Activated CD8-positive, alpha-beta T cell treated with anti-CD3 and anti-CD28 coated beads for 36 hours (primary cell): ENCODE data around the gene MDH2. TPM values are rescaled to one million over a fixed set of nuclear protein-coding genes. Genes with fewer than 3 reads are reported as not detected.

Experiments
- ATAC-seq: fragments of 200-7000 bp; cut with Tn5 transposase; one replicate; pipeline ENCODE4 v1.10.0; 2021; ENCODE audit warnings: mild to moderate bottlenecking, moderate library complexity
- CTCF ChIA-PET: fragments of 350-600 bp; sonication (Branson Sonifier 250); formaldehyde crosslinking; loops from one replicate; lab custom pipeline; 2021; ENCODE audit warnings: antibody characterized with exemption; lab: Charles Lee
- POLR2A ChIA-PET: fragments of 350-600 bp; sonication (Branson Sonifier 250); formaldehyde crosslinking; loops from one replicate; lab custom pipeline; 2021; ENCODE audit warnings: antibody characterized with exemption; lab: Charles Lee
- DNase-seq: peaks from one replicate; pipeline ENCODE4 v3.0.0-alpha.2; 2020
- H3K27ac Mint-ChIP-seq: one replicate; pipeline ENCODE4 v1.8.0; 2021; ENCODE audit warnings: mild to moderate bottlenecking, mixed read lengths
- H3K27me3 Mint-ChIP-seq: one replicate; pipeline ENCODE4 v1.8.0; 2021; ENCODE audit warnings: mixed read lengths
- H3K36me3 Mint-ChIP-seq: one replicate; pipeline ENCODE4 v1.8.0; 2021; ENCODE audit warnings: low read depth, mixed read lengths
- H3K4me1 Mint-ChIP-seq: one replicate; pipeline ENCODE4 v1.8.0; 2021; ENCODE audit warnings: low read depth, mixed read lengths
- H3K4me3 Mint-ChIP-seq: one replicate; pipeline ENCODE4 v1.8.0; 2021; ENCODE audit warnings: mild to moderate bottlenecking, moderate library complexity, mixed read lengths
- H3K9me3 Mint-ChIP-seq: one replicate; pipeline ENCODE4 v1.8.0; 2021; ENCODE audit warnings: mixed read lengths
- CTCF ChIP-seq: fragments of 200-600 bp; IDR thresholded peaks from one replicate; pipeline ENCODE4 v1.8.0; 2022; ENCODE audit warnings: antibody characterized with exemption, mild to moderate bottlenecking
- intact Hi-C: fragments of 100-400 bp; cut with micrococcal nuclease; formaldehyde crosslinking; loops from one replicate; pipeline ENCODE4 v1.10.0; 2022
- total RNA-seq, 2 experiments: library from RNA; stranded (reverse); gene quantifications; one replicate each; pipeline ENCODE4 v1.2.3, GENCODE V29; 2021

The MDH2 gene
- total RNA-seq, 2 experiments from 2014 or later = 278 to 292 TPM

- ATAC-seq = no peak
- POLR2A ChIA-PET = no interaction called here
- intact Hi-C loops = no loop called here
Observed at GRCh38 chr7:76031964-76032363, 15.9 kb upstream of the MDH2 start.

GRCh38 chr7:76037310-76037709 lies 10.6 kb upstream of the MDH2 start:
- Mint-ChIP-seq H3K9me3 (no peaks in the 10 kb centered on the region), H3K4me1 (peaks cover 10% of the 10 kb centered on the region), H3K4me3 (no peak overlapping the region), H3K27me3 (no peaks in the 10 kb centered on the region), H3K36me3 (no peaks in the 10 kb centered on the region), H3K27ac (no peak overlapping the region)
- ChIA-PET POLR2A (interaction anchor here (1.2 kb wide), 1 partner anchor 17 kb away, joined by 3 read pairs; no protein-coding TSS in a partner anchor), CTCF (interaction anchor here (1.0 kb wide), 1 partner anchor 17 kb away, joined by 4 read pairs; no protein-coding TSS in a partner anchor)
- no peak for ATAC-seq
- no peak for DNase-seq
- intact Hi-C loops = no loop called here
- no peak for TF ChIP-seq CTCF

More at GRCh38 chr7:76031964-76032363, 15.9 kb upstream of the MDH2 start:
- no peak overlapping the region for H3K4me3 Mint-ChIP-seq
- CTCF ChIA-PET = interaction anchor here (1.2 kb wide), 1 partner anchor 12 kb away, joined by 3 read pairs; no protein-coding TSS in a partner anchor
- H3K27me3 Mint-ChIP-seq = no peaks in the 10 kb centered on the region
- no peak for TF ChIP-seq CTCF
- H3K27ac Mint-ChIP-seq = no peak overlapping the region
- DNase-seq = no peak
- H3K9me3 Mint-ChIP-seq = no peaks in the 10 kb centered on the region
- peaks cover 4% of the 10 kb centered on the region for H3K36me3 Mint-ChIP-seq
- peaks cover 5% of the 10 kb centered on the region for H3K4me1 Mint-ChIP-seq

GRCh38 chr7:76040126-76040525 lies 7.8 kb upstream of the MDH2 start:
- no peak for TF ChIP-seq CTCF
- Mint-ChIP-seq H3K27me3 (no peaks in the 10 kb centered on the region), H3K9me3 (no peaks in the 10 kb centered on the region), H3K27ac (no peak overlapping the region), H3K4me3 (no peak overlapping the region), H3K36me3 (peaks cover 4% of the 10 kb centered on the region), H3K4me1 (peaks cover 18% of the 10 kb centered on the region)
- DNase-seq (no peak), ATAC-seq (no peak)
- ChIA-PET POLR2A (no interaction called here), CTCF (interaction anchor here (4.5 kb wide), 1 partner anchor 20 kb away, joined by 19 read pairs; no protein-coding TSS in a partner anchor)
- intact Hi-C loops = no loop called here

- ATAC-seq (no peak), DNase-seq (no peak)
- ChIA-PET POLR2A (no interaction called here), CTCF (interaction anchor here (4.5 kb wide), 1 partner anchor 24 kb away, joined by 19 read pairs; no protein-coding TSS in a partner anchor)
- Mint-ChIP-seq H3K4me3 (no peak overlapping the region), H3K27me3 (no peaks in the 10 kb centered on the region), H3K36me3 (peaks cover 22% of the 10 kb centered on the region), H3K4me1 (peaks cover 35% of the 10 kb centered on the region), H3K9me3 (no peaks in the 10 kb centered on the region), H3K27ac (no peak overlapping the region)
- TF ChIP-seq CTCF = no peak
- intact Hi-C loops = no loop called here
Observed at GRCh38 chr7:76044375-76044865, 3.5 kb upstream of the MDH2 start.

GRCh38 chr7:76047305-76047810 lies 548 bp upstream of the MDH2 start:
- TF ChIP-seq CTCF = no peak
- Mint-ChIP-seq H3K4me3 (peak overlapping the region; percentile 89), H3K4me1 (peaks cover 45% of the 10 kb centered on the region), H3K27ac (peak overlapping the region; percentile 95), H3K36me3 (peaks cover 42% of the 10 kb centered on the region), H3K27me3 (no peaks in the 10 kb centered on the region), H3K9me3 (no peaks in the 10 kb centered on the region)
- CTCF ChIA-PET = interaction anchor here (0.6 to 1.7 kb wide), 3 partner anchors 9 to 131 kb away, joined by 3 to 4 read pairs (median 4); no protein-coding TSS in a partner anchor
- ATAC-seq (no peak), DNase-seq (peak; percentile 10)
- POLR2A ChIA-PET = interaction anchor here (0.6 to 1.8 kb wide), 14 partner anchors 9 to 308 kb away, joined by 3 to 10 read pairs (median 3); partner anchors contain the start of genes HIP1 and RHBDD2
- intact Hi-C loops = no loop called here
